Liver (tissue), 9 donors: ENCODE measurements around the gene ARHGAP32. TPM values are rescaled to one million over a fixed set of nuclear protein-coding genes. Genes with fewer than 3 reads are reported as not detected.

ENCODE experiments used
- DNase-seq: peaks from one replicate; pipeline ENCODE4 v3.0.0-alpha.2; 2017; ENCODE audit warnings: low spot score
- H3K27ac ChIP-seq, 2 donors: one replicate each; pipeline ENCODE4 v1.7.0; 2013; ENCODE audit warnings: inconsistent platforms in 2 of 2, low read length in 2 of 2, control low read depth in 1 of 2, low read depth in 1 of 2, mild to moderate bottlenecking in 1 of 2
- H3K27me3 ChIP-seq, 4 donors: one replicate each; pipeline versions ENCODE4 v1.6.1 to v1.7.0; 2013; ENCODE audit warnings: low read length in 3 of 4, inconsistent platforms in 1 of 4, mild to moderate bottlenecking in 1 of 4, moderate library complexity in 1 of 4; ENCODE audit not compliant: control insufficient read depth in 4 of 4, insufficient read depth in 4 of 4
- H3K36me3 ChIP-seq, 4 donors: one replicate each; pipeline versions ENCODE4 v1.6.1 to v1.7.0; 2013; ENCODE audit warnings: low read length in 3 of 4, mild to moderate bottlenecking in 3 of 4, low read depth in 1 of 4, moderate library complexity in 1 of 4; ENCODE audit not compliant: control insufficient read depth in 4 of 4, insufficient read depth in 3 of 4
- H3K4me1 ChIP-seq, 4 donors: one replicate each; pipeline versions ENCODE4 v1.6.1 to v1.7.0; 2013; ENCODE audit warnings: low read length in 3 of 4, mild to moderate bottlenecking in 3 of 4, moderate library complexity in 1 of 4; ENCODE audit not compliant: control insufficient read depth in 4 of 4, insufficient read depth in 4 of 4
- H3K4me3 ChIP-seq, 3 donors: one replicate each; pipeline versions ENCODE4 v1.6.1 to v1.7.0; 2013; ENCODE audit warnings: low read length in 3 of 3, control low read depth in 1 of 3, low read depth in 1 of 3, mild to moderate bottlenecking in 1 of 3
- H3K9ac ChIP-seq, 2 donors: one replicate each; pipeline ENCODE4 v1.7.0; 2013; ENCODE audit warnings: low read length in 2 of 2, mild to moderate bottlenecking in 2 of 2, moderate library complexity in 2 of 2, control low read depth in 1 of 2, low read depth in 1 of 2
- H3K9me3 ChIP-seq, 4 donors: one replicate each; pipeline versions ENCODE4 v1.6.1 to v1.7.0; 2013; ENCODE audit warnings: low read length in 3 of 4; ENCODE audit not compliant: control insufficient read depth in 4 of 4
- EGR1 ChIP-seq, 2 donors: IDR thresholded peaks; 2 replicates each; pipeline ENCODE4 v1.6.1; 2016 to 2018; ENCODE audit warnings: antibody characterized with exemption in 2 of 2, low read depth in 2 of 2
- FOXA1 ChIP-seq: IDR thresholded peaks from 2 replicates; pipeline ENCODE4 v1.6.1; 2016; ENCODE audit warnings: antibody characterized with exemption
- FOXA2 ChIP-seq: IDR thresholded peaks from 2 replicates; pipeline ENCODE4 v1.6.1; 2016; ENCODE audit warnings: antibody characterized with exemption
- GABPA ChIP-seq, 2 donors: IDR thresholded peaks in 1 of 2; conservative IDR thresholded peaks in 1 of 2; 2 replicates each; pipeline ENCODE4 v1.6.1; 2016; ENCODE audit warnings: antibody characterized with exemption in 2 of 2, mild to moderate bottlenecking in 1 of 2, moderate library complexity in 1 of 2
- HNF4A ChIP-seq, 2 donors: conservative IDR thresholded peaks; 2 replicates each; pipeline ENCODE4 v1.6.1; 2016; ENCODE audit warnings: antibody characterized with exemption in 2 of 2, mild to moderate bottlenecking in 2 of 2
- HNF4G ChIP-seq: IDR thresholded peaks from 2 replicates; pipeline ENCODE4 v1.6.1; 2016; ENCODE audit warnings: antibody characterized with exemption
- JUND ChIP-seq, 2 donors: IDR thresholded peaks; 2 replicates each; pipeline ENCODE4 v1.6.1; 2016; ENCODE audit warnings: antibody characterized with exemption in 2 of 2
- NR2F2 ChIP-seq: IDR thresholded peaks from 2 replicates; pipeline ENCODE4 v1.6.1; 2016; ENCODE audit warnings: antibody characterized with exemption
- RAD21 ChIP-seq, 2 donors: IDR thresholded peaks; 2 replicates each; pipeline ENCODE4 v1.6.1; 2016; ENCODE audit warnings: antibody characterized with exemption in 2 of 2, mild to moderate bottlenecking in 2 of 2
- RXRA ChIP-seq, 2 donors: IDR thresholded peaks; 2 replicates each; pipeline ENCODE4 v1.6.1; 2017 to 2018; ENCODE audit warnings: antibody characterized with exemption in 2 of 2, mild to moderate bottlenecking in 1 of 2
- SP1 ChIP-seq: IDR thresholded peaks from 2 replicates; pipeline ENCODE4 v1.6.1; 2018; ENCODE audit warnings: antibody characterized with exemption, mild to moderate bottlenecking
- TAF1 ChIP-seq: conservative IDR thresholded peaks from 2 replicates; pipeline ENCODE4 v1.6.1; 2016; ENCODE audit warnings: antibody characterized with exemption, mild to moderate bottlenecking
- YY1 ChIP-seq: IDR thresholded peaks from 2 replicates; pipeline ENCODE4 v1.6.1; 2016; ENCODE audit warnings: antibody characterized with exemption, mild to moderate bottlenecking
- WGBS: extraction: QIAGEN DNeasy Blood & Tissue Kit; methylation state at CpG from one replicate; pipeline ENCODE4 v1.1.7; 2013; 5-methylcytosine and 5-hydroxymethylcytosine counted together
- polyA plus RNA-seq, 2 donors: library from polyadenylated mRNA; stranded (reverse) in 1 of 2; unstranded in 1 of 2; fragments of 200-250 nt in 1 of 2; fragments of >200 nt in 1 of 2; fragmentation: Nextera tagmentation in 1 of 2; extraction: Ambion mirVana in 1 of 2; gene quantifications; one replicate each; pipeline versions ENCODE4 v1.2.1 to v1.2.3, GENCODE V29; 2013 to 2015
- total RNA-seq, 2 donors: library from RNA; depleted of rRNA; stranded (reverse); fragments of >200 nt; gene quantifications; one replicate each; pipeline ENCODE4 v1.2.3, GENCODE V29; 2014
- TF ChIP-seq, protein P1 (sequence below): IDR thresholded peaks from 2 replicates; pipeline ENCODE4 v1.6.1; 2016; ENCODE audit warnings: antibody characterized with exemption
- TF ChIP-seq, protein P2 (sequence below): IDR thresholded peaks from 2 replicates; pipeline ENCODE4 v1.6.1; 2016; ENCODE audit warnings: antibody characterized with exemption
- TF ChIP-seq, protein P3 (sequence below): IDR thresholded peaks from 2 replicates; pipeline ENCODE4 v1.6.1; 2016; ENCODE audit warnings: antibody characterized with exemption, mild to moderate bottlenecking
- TF ChIP-seq, protein P4 (sequence below): IDR thresholded peaks from 2 replicates; pipeline ENCODE4 v1.6.1; 2016; ENCODE audit warnings: antibody characterized with exemption
- TF ChIP-seq, protein P5 (sequence below): fragments of 150-350 bp; IDR thresholded peaks from 2 replicates; pipeline ENCODE4 v1.5.1; 2017; ENCODE audit warnings: improper control_type of control experiment, low read depth, low read length; ENCODE audit not compliant: missing input control
- donor health status: healthy.
- donor health status: healthy.
- donor health status: healthy.
- donor health status: healthy.
- donor health status: healthy.

The ARHGAP32 gene
- total and polyA plus RNA-seq, 4 donors, result 1.8 to 13.1 (median 2.6) TPM

DNA sequence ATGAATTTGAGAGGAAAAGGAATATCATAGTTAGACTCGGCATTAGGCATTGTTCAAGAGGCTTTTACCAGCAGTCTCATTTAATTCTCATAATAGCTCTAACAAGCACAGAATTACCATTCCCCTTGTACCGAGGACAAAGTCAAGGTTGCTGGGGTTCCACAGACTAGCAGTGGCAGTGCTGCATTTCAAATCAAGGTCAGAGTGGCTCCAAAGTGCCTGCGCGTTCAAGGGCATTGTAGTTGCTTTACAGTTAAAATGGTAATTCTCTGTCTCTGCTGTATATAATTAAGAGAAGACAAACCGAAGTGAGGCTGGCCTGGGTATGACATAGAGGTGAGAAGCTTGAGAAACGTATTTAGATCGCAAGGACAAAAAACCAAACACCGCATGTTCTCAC lies 209.1 kb downstream of the ARHGAP32 start:
- H3K27ac ChIP-seq, result no peak overlapping the region
- no peaks in the 10 kb centered on the region for H3K9me3 ChIP-seq
- WGBS, result 96% methylated on average over 8 of the region's 8 CpGs
- TF ChIP-seq, protein P1, sequence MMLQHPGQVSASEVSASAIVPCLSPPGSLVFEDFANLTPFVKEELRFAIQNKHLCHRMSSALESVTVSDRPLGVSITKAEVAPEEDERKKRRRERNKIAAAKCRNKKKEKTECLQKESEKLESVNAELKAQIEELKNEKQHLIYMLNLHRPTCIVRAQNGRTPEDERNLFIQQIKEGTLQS, result no peak
- TF ChIP-seq TAF1, result no peak
- no peak for TF ChIP-seq JUND (IDR thresholded peaks at IDR 0.05)
- no peak for TF ChIP-seq NR2F2
- TF ChIP-seq, protein P2, sequence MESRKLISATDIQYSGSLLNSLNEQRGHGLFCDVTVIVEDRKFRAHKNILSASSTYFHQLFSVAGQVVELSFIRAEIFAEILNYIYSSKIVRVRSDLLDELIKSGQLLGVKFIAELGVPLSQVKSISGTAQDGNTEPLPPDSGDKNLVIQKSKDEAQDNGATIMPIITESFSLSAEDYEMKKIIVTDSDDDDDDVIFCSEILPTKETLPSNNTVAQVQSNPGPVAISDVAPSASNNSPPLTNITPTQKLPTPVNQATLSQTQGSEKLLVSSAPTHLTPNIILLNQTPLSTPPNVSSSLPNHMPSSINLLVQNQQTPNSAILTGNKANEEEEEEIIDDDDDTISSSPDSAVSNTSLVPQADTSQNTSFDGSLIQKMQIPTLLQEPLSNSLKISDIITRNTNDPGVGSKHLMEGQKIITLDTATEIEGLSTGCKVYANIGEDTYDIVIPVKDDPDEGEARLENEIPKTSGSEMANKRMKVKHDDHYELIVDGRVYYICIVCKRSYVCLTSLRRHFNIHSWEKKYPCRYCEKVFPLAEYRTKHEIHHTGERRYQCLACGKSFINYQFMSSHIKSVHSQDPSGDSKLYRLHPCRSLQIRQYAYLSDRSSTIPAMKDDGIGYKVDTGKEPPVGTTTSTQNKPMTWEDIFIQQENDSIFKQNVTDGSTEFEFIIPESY, result no peak
- TF ChIP-seq RAD21 (IDR thresholded peaks at IDR 0.05), result no peak
- no peak for TF ChIP-seq FOXA1
- no peak for TF ChIP-seq EGR1 (IDR thresholded peaks at IDR 0.05; ENCODE audit: low read depth in 2 of 2)
- TF ChIP-seq, protein P3, sequence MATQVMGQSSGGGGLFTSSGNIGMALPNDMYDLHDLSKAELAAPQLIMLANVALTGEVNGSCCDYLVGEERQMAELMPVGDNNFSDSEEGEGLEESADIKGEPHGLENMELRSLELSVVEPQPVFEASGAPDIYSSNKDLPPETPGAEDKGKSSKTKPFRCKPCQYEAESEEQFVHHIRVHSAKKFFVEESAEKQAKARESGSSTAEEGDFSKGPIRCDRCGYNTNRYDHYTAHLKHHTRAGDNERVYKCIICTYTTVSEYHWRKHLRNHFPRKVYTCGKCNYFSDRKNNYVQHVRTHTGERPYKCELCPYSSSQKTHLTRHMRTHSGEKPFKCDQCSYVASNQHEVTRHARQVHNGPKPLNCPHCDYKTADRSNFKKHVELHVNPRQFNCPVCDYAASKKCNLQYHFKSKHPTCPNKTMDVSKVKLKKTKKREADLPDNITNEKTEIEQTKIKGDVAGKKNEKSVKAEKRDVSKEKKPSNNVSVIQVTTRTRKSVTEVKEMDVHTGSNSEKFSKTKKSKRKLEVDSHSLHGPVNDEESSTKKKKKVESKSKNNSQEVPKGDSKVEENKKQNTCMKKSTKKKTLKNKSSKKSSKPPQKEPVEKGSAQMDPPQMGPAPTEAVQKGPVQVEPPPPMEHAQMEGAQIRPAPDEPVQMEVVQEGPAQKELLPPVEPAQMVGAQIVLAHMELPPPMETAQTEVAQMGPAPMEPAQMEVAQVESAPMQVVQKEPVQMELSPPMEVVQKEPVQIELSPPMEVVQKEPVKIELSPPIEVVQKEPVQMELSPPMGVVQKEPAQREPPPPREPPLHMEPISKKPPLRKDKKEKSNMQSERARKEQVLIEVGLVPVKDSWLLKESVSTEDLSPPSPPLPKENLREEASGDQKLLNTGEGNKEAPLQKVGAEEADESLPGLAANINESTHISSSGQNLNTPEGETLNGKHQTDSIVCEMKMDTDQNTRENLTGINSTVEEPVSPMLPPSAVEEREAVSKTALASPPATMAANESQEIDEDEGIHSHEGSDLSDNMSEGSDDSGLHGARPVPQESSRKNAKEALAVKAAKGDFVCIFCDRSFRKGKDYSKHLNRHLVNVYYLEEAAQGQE, result no peak
- TF ChIP-seq RXRA (IDR thresholded peaks at IDR 0.05), result no peak
- no peak for TF ChIP-seq YY1
- TF ChIP-seq, protein P4, sequence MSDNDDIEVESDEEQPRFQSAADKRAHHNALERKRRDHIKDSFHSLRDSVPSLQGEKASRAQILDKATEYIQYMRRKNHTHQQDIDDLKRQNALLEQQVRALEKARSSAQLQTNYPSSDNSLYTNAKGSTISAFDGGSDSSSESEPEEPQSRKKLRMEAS, result no peak
- no peak for TF ChIP-seq HNF4G
- no peak for TF ChIP-seq HNF4A (conservative IDR thresholded peaks at IDR 0.05)
- TF ChIP-seq SP1, result no peak
- no peak for TF ChIP-seq FOXA2
- TF ChIP-seq, protein P5, sequence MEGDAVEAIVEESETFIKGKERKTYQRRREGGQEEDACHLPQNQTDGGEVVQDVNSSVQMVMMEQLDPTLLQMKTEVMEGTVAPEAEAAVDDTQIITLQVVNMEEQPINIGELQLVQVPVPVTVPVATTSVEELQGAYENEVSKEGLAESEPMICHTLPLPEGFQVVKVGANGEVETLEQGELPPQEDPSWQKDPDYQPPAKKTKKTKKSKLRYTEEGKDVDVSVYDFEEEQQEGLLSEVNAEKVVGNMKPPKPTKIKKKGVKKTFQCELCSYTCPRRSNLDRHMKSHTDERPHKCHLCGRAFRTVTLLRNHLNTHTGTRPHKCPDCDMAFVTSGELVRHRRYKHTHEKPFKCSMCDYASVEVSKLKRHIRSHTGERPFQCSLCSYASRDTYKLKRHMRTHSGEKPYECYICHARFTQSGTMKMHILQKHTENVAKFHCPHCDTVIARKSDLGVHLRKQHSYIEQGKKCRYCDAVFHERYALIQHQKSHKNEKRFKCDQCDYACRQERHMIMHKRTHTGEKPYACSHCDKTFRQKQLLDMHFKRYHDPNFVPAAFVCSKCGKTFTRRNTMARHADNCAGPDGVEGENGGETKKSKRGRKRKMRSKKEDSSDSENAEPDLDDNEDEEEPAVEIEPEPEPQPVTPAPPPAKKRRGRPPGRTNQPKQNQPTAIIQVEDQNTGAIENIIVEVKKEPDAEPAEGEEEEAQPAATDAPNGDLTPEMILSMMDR, result no peak
- no peak for TF ChIP-seq GABPA (IDR thresholded peaks at IDR 0.05 in 1 of 2, conservative IDR thresholded peaks at IDR 0.05 in 1 of 2)
- H3K4me1 ChIP-seq, result no peaks in the 10 kb centered on the region
- H3K36me3 ChIP-seq, result peaks cover 0 to 20% (median 8%) of the 10 kb centered on the region in 4 donors
- no peak overlapping the region for H3K4me3 ChIP-seq
- no peak overlapping the region for H3K9ac ChIP-seq
- no peaks in the 10 kb centered on the region for H3K27me3 ChIP-seq
- DNase-seq, result no peak
